Ammon's horn (tissue), 1 donor: ENCODE results near the gene XKR3.
"Not testable (repeated sequence)": the region's sequence is repeated elsewhere in the genome, so short reads cannot be mapped to it uniquely, and the experiment has no call there.

Experiments
- DNase-seq: peaks from one replicate; pipeline ENCODE4 v3.0.0-alpha.2; 2016; ENCODE audit warnings: low spot score

Gene XKR3

DNA sequence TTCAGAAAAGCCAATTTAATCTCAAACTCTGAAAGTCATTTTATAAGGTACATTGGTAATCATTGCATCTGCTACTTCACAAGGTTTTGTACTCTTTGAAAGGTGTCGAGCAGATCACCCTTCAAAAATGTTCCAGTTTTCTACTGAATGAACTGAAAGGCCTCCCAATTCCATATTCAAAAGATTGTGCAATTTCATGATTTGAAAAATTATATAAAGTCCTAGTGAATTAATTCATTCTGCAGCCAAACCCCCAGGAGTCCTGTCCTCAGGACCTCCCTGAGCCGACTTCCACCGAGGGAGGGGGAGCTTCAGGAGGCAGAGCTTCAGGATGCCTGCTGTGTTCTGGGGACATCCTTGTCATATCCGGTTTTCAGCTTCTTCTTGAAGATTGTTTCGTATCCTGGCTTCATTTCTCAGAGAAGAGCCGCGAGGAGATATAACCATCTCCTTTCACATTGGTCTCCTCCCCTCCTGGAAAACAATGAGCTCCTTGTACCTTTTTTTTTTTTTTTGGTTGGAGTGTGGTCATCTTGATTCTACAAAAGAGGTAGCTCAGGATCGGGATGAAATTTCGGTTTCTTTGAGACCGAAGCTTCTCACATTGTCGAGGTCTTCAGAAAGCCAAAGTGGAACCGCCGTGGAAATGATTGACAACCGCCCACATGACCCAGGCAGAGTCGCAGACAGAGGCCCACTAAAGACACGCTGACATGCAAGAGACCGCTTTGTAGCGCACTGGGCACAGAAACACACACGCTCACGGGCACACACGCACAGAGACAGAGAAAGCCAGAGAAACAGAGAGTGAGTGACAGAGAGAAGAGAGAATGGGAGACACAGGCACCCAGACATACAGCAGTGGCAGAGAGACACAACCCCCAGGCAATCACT, 77.7 kb downstream of the XKR3 start:
- DNase-seq: not testable (repeated sequence)

DNA sequence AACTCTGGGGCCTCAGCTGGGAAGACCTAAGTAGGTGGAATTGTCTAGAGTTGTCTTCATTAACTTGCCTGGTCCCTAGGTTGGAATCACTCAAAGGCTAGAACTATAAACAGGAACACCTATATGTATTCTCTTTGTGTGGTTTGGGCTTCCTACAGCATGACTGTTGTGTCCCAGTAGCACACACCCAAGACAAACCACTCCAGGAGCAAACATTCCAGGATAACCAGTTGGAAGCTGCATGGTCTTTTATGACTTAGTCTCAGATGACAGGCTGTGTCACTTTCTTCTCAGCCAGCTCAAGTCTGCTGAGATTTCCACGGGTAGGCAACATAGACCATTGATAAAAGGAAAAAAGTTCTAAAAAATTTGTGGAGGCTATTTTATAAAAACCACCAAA, 90.9 kb downstream of the XKR3 start:
- not testable (repeated sequence) for DNase-seq
